NB4 (cell line): Measurements from ENCODE around the gene PTGFRN.

Experiments
- DNase-seq: peaks from one replicate; pipeline ENCODE4 v3.0.0; 2010; ENCODE audit warnings: low read depth
- H3K4me3 ChIP-seq: one replicate; pipeline ENCODE4 v1.5.1; 2011; ENCODE audit warnings: mild to moderate bottlenecking, low read depth, low read length, moderate library complexity
- MYC ChIP-seq: IDR thresholded peaks from 2 replicates; pipeline ENCODE4 v1.6.1; 2011; ENCODE audit warnings: low read depth, low read length
- POLR2A ChIP-seq: IDR thresholded peaks from 2 replicates; pipeline ENCODE4 v1.6.1; 2011; ENCODE audit warnings: mild to moderate bottlenecking; ENCODE audit not compliant: insufficient read length; ENCODE audit errors: extremely low read depth
- TF ChIP-seq, protein P1 (sequence below): IDR thresholded peaks from one replicate; pipeline ENCODE4 v1.5.1; 2012; ENCODE audit warnings: low read depth, low read length
- TF ChIP-seq, protein P2 (sequence below): IDR thresholded peaks from 2 replicates; pipeline ENCODE4 v1.6.1; 2011; ENCODE audit warnings: low read depth, low read length

PTGFRN gene

DNA sequence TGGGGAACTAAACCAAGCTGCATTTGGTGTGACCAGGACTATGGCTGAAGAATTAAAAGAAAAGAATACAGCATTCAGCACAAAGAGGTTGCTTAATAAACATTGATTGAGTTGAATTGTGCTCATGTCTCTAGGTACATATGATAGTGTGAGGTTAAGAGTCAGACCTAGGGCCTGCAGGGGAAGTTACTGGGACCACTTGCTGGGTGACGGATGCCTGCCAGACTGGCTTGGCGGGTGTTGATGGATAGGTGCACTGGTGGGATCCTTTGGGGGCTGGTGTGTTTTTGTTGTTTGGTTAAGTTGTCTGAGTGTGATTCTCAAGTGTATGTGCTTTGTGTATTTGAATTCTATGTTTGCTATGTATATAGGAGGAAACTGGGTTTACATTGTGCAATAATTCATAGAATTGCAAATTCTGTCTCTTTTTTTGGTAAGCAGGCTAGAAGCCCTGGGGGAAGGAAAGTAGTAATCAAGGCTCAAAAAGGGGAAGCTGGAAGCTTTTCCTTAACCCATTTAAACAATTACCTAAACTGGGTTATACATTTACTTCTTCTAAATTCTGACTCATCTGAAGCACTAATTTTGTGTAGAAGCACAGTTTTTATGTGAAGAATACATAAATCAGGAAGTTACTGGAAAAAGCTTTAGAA, 93.6 kb downstream of the PTGFRN start:
- H3K4me3 ChIP-seq: no peak overlapping the region
- DNase-seq: peak; percentile 90

DNA sequence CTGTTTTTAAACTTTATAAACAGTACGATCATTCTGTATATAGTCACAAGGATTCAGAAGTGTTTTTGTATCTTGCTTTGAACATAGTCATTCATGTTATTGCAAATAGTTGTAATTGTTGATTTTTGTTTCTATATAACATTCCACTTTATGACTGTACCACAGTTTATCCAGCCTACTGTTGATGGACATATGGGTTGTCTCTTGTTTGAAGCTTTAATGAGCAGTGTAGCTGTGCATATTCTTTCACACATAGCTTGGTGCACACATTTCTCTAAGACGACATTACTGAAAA, 98.0 kb downstream of the PTGFRN start:
- TF ChIP-seq, protein P1, sequence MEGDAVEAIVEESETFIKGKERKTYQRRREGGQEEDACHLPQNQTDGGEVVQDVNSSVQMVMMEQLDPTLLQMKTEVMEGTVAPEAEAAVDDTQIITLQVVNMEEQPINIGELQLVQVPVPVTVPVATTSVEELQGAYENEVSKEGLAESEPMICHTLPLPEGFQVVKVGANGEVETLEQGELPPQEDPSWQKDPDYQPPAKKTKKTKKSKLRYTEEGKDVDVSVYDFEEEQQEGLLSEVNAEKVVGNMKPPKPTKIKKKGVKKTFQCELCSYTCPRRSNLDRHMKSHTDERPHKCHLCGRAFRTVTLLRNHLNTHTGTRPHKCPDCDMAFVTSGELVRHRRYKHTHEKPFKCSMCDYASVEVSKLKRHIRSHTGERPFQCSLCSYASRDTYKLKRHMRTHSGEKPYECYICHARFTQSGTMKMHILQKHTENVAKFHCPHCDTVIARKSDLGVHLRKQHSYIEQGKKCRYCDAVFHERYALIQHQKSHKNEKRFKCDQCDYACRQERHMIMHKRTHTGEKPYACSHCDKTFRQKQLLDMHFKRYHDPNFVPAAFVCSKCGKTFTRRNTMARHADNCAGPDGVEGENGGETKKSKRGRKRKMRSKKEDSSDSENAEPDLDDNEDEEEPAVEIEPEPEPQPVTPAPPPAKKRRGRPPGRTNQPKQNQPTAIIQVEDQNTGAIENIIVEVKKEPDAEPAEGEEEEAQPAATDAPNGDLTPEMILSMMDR: no peak
- TF ChIP-seq MYC: no peak
- no peak for TF ChIP-seq POLR2A
- no peak overlapping the region for H3K4me3 ChIP-seq
- DNase-seq: no peak

More for the DNA sequence above, 93.6 kb downstream of the PTGFRN start:
- TF ChIP-seq, protein P1: no peak
- TF ChIP-seq POLR2A: no peak
- TF ChIP-seq, protein P2, sequence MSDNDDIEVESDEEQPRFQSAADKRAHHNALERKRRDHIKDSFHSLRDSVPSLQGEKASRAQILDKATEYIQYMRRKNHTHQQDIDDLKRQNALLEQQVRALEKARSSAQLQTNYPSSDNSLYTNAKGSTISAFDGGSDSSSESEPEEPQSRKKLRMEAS: no peak
- no peak for TF ChIP-seq MYC

DNA sequence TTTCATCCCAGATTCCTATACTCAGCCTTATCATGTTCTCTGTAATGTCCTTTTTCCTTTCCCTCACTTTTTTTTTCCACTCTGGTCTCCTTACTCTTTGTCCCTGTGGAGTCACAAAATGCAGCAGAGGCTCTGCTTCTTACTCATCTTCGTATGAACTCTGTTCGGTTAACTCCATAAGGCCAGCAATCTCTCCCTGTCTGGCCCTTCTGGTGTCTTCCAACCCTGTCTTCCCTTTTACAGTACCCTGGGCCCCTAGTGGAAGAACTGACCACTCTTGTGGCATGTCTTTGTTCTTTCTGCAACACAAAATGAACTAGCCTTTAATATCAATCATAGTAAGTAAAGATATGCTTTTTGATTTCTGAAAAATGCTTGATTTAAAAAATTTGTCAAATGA, 98.9 kb downstream of the PTGFRN start:
- TF ChIP-seq, protein P2: no peak
- no peak for TF ChIP-seq POLR2A
- TF ChIP-seq MYC: no peak
- TF ChIP-seq, protein P1: no peak
- H3K4me3 ChIP-seq: no peak overlapping the region
- peak; percentile 56 for DNase-seq

DNA sequence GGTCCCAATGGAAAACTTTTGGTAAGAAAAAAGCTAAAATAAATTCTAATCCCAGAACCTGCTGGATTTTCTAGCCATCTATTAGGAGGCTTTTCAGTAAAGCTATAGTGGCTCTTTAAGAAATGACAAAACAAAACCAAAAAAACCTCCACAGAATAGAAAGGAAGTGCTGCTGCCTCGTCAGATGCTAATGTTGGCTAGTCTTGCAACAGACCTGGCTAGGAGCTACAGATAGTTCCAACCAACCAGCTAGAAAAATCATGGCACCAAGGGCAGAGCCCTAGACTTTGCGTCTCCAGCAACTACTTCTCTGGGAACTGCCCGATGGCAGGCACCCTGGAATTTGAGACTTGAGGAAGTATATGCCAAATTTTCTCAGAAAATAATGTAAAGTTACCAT, 99.4 kb downstream of the PTGFRN start:
- peak; percentile 84 for DNase-seq
- no peak overlapping the region for H3K4me3 ChIP-seq
- TF ChIP-seq, protein P2: no peak
- TF ChIP-seq, protein P1: no peak
- TF ChIP-seq POLR2A (no peak), MYC (no peak)

DNA sequence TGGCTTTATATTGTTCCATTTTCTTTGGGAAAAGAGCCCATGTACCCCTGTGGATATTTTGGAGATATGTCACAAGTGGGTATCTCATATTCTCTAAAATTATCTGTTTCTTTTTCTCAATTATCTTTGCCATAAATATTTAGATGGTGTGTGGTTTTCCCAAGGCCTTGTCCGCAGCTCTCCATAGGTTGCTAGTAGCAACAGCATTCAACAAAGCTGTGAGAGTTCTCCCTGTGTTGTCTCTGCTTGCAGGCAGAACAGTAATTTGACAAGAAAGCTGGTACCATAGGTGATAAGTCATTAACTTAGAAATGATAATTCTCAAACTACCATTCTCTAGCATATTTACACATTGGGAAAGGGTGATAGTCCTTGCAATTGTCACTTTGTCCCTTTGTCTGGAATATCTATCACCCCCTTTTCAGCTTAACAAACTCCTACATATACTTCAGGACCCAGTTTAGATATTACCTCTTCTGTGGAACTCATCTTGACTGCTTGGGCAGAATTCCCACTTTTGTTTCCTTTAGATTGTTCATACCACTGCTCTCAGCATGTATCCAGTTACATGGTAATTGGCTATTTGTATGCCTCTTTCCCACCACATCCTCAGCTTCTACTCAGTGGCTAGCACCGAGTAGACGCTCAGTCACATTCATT, 100.7 kb downstream of the PTGFRN start:
- DNase-seq: no peak
- TF ChIP-seq, protein P1: no peak
- TF ChIP-seq, protein P2: no peak
- TF ChIP-seq POLR2A: no peak
- no peak for TF ChIP-seq MYC
- no peak overlapping the region for H3K4me3 ChIP-seq

DNA sequence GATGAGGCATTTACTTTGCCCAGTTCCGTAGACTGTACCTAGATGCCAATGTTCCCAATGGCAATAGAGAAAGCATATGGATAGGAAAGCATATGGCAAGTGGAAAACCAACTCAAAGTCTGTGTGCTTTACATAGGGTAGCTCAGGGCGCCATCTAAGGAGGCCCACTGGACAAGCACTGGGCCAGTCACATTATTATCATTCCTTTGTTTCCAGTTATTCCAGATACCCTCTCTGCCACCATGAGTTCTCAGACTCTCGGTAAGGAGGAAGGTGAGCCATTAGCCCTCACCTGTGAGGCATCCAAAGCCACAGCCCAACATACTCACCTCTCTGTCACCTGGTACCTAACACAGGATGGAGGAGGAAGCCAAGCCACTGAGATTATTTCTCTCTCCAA, 101.6 kb downstream of the PTGFRN start:
- no peak for TF ChIP-seq POLR2A
- TF ChIP-seq, protein P2: no peak
- TF ChIP-seq MYC: no peak
- TF ChIP-seq, protein P1: no peak
- DNase-seq: no peak
- no peak overlapping the region for H3K4me3 ChIP-seq
